Panc1 (cell line): Measurements from ENCODE around the gene SMARCA1. TPM values are rescaled to one million over a fixed set of nuclear protein-coding genes. Genes with fewer than 3 reads are reported as not detected.
"Not testable (repeated sequence)": the region's sequence is repeated elsewhere in the genome, so short reads cannot be mapped to it uniquely, and the experiment has no call there.

Experiments
- ATAC-seq: fragments of 200-7000 bp; cut with Tn5 transposase; 2 replicates; pipeline ENCODE4 v1.9.1; 2020; ENCODE audit warnings: mild to moderate bottlenecking, moderate library complexity
- BruUV-seq: library from RNA; stranded (reverse); fragments of 400-500 nt; replicated peaks from 2 replicates; lab custom pipeline; 2021; lab: Mats Ljungman, UMichigan
- CTCF ChIA-PET: fragments of 300-600 bp; sonication (Branson Sonifier 250); formaldehyde crosslinking; loops from one replicate; lab custom pipeline; 2022; ENCODE audit warnings: antibody characterized with exemption; lab: Charles Lee
- POLR2A ChIA-PET: fragments of 300-600 bp; sonication (Branson Sonifier 250); formaldehyde crosslinking; loops from one replicate; lab custom pipeline; 2022; ENCODE audit warnings: antibody characterized with exemption; lab: Charles Lee
- DNase-seq: peaks from one replicate; pipeline ENCODE4 v3.0.0-alpha.2; 2010; ENCODE audit warnings: low read depth, low spot score
- H3K27ac ChIP-seq: 2 replicates; pipeline ENCODE4 v1.5.1; 2011; ENCODE audit warnings: mild to moderate bottlenecking, low read length, inconsistent platforms
- H3K27me3 ChIP-seq: fragments of 200-500 bp; sonication (Bioruptor generic); 2 replicates; pipeline ENCODE4 v1.6.0; 2014; ENCODE audit warnings: low read length, inconsistent platforms; ENCODE audit not compliant: control insufficient read depth, insufficient read depth
- H3K36me3 ChIP-seq: fragments of 200-500 bp; sonication (Bioruptor generic); 2 replicates; pipeline ENCODE4 v1.5.1; 2014; ENCODE audit warnings: inconsistent platforms, mild to moderate bottlenecking, low read length, moderate library complexity; ENCODE audit not compliant: control insufficient read depth, insufficient read depth
- H3K4me1 ChIP-seq: 2 replicates; pipeline ENCODE4 v1.5.1; 2011; ENCODE audit warnings: inconsistent platforms, mild to moderate bottlenecking, low read length, moderate library complexity; ENCODE audit not compliant: control insufficient read depth, insufficient read depth
- H3K4me3 ChIP-seq, 2 experiments: 2 replicates each; pipeline ENCODE4 v1.5.1; 2011 to 2012; ENCODE audit warnings: low read depth in 2 of 2, low read length in 2 of 2, mild to moderate bottlenecking in 2 of 2, inconsistent platforms in 1 of 2, moderate library complexity in 1 of 2
- H3K9me3 ChIP-seq: fragments of 200-500 bp; sonication (Bioruptor generic); 2 replicates; pipeline ENCODE4 v1.5.1; 2014; ENCODE audit warnings: low read depth, mild to moderate bottlenecking, inconsistent platforms, low read length, moderate library complexity; ENCODE audit not compliant: control insufficient read depth, insufficient read depth
- POLR2AphosphoS5 ChIP-seq: IDR thresholded peaks from 2 replicates; pipeline ENCODE4 v1.6.1; 2012; ENCODE audit warnings: mild to moderate bottlenecking, low read depth, low read length, moderate library complexity
- SIN3A ChIP-seq: IDR thresholded peaks from 2 replicates; pipeline ENCODE4 v1.6.1; 2012; ENCODE audit warnings: low read depth, mild to moderate bottlenecking, low read length, moderate library complexity, borderline replicate concordance; ENCODE audit not compliant: insufficient read depth
- TCF7L2 ChIP-seq: IDR thresholded peaks from 2 replicates; pipeline ENCODE4 v1.6.1; 2011; ENCODE audit warnings: mild to moderate bottlenecking, low read depth, low read length, inconsistent platforms
- in situ Hi-C: cut with HindIII; loops from 2 replicates; pipeline ENCODE4 v1.10.0; 2016; ENCODE audit warnings: low sequenced_read_pairs, low pct_unique_long_range_greater_than_20kb
- intact Hi-C: fragments of 100-400 bp; cut with micrococcal nuclease; formaldehyde crosslinking; loops from one replicate; pipeline ENCODE4 v1.10.0; 2022; ENCODE audit not compliant: unreplicated experiment
- total RNA-seq: library from RNA; stranded (reverse); gene quantifications from one replicate; pipeline ENCODE4 v1.2.1, GENCODE V29; 2021; ENCODE audit not compliant: unreplicated experiment
- TF ChIP-seq, protein P1 (sequence below), 2 experiments: IDR thresholded peaks; 2 replicates each; pipeline ENCODE4 v1.6.1; 2011 to 2012; ENCODE audit warnings: low read depth in 2 of 2, control low read depth in 1 of 2, low read length in 1 of 2, mild to moderate bottlenecking in 1 of 2, moderate library complexity in 1 of 2; ENCODE audit not compliant: insufficient read depth in 1 of 2
- TF ChIP-seq, protein P2 (sequence below): fragments of 450-650 bp; IDR thresholded peaks from 2 replicates; pipeline ENCODE4 v1.5.1; 2017; ENCODE audit warnings: mild to moderate bottlenecking

Gene SMARCA1
- total RNA-seq, 1 experiment from 2014 or later: 130 TPM

DNA sequence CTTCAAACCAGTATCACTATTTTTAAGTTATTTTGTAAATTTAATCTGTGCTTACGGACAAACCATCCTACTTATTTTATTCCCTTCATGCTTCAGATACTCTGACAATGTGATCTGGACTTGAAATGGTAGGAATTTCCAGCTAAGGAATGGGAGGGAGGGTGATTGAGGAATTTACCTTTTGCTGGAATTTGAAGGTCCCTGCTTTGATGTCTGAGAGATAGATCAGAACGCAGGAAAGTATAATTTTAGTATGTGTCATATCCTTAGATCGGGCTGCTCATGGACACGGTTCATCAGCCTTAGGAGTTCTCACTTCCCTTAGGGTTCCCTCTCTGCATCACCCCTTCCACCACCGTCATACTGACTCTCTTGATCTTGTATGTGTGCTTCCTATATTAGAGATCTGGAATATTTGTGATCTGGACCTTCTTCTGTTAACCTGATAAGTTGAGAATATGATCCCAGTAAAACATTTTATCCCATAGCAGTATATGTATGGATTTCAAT lies 33.6 kb upstream of the SMARCA1 start:
- ChIA-PET CTCF (no interaction called here), POLR2A (no interaction called here)
- no TSS peak for BruUV-seq
- Histone ChIP-seq H3K27ac (no peak overlapping the region), H3K27me3 (no peaks in the 10 kb centered on the region), H3K36me3 (peaks cover 21% of the 10 kb centered on the region), H3K9me3 (no peaks in the 10 kb centered on the region), H3K4me1 (no peaks in the 10 kb centered on the region), H3K4me3 (no peak overlapping the region)
- in situ Hi-C loops: no loop called here
- intact Hi-C loops: no loop called here
- DNase-seq (no peak), ATAC-seq (no peak)
- TF ChIP-seq SIN3A (no peak), POLR2AphosphoS5 (no peak), TCF7L2 (no peak)
- TF ChIP-seq, protein P1, sequence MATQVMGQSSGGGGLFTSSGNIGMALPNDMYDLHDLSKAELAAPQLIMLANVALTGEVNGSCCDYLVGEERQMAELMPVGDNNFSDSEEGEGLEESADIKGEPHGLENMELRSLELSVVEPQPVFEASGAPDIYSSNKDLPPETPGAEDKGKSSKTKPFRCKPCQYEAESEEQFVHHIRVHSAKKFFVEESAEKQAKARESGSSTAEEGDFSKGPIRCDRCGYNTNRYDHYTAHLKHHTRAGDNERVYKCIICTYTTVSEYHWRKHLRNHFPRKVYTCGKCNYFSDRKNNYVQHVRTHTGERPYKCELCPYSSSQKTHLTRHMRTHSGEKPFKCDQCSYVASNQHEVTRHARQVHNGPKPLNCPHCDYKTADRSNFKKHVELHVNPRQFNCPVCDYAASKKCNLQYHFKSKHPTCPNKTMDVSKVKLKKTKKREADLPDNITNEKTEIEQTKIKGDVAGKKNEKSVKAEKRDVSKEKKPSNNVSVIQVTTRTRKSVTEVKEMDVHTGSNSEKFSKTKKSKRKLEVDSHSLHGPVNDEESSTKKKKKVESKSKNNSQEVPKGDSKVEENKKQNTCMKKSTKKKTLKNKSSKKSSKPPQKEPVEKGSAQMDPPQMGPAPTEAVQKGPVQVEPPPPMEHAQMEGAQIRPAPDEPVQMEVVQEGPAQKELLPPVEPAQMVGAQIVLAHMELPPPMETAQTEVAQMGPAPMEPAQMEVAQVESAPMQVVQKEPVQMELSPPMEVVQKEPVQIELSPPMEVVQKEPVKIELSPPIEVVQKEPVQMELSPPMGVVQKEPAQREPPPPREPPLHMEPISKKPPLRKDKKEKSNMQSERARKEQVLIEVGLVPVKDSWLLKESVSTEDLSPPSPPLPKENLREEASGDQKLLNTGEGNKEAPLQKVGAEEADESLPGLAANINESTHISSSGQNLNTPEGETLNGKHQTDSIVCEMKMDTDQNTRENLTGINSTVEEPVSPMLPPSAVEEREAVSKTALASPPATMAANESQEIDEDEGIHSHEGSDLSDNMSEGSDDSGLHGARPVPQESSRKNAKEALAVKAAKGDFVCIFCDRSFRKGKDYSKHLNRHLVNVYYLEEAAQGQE (IDR thresholded peaks at IDR 0.05; ENCODE audit: insufficient read depth in 1 of 2, low read depth in 2 of 2, low read length in 1 of 2): no peak
- TF ChIP-seq, protein P2, sequence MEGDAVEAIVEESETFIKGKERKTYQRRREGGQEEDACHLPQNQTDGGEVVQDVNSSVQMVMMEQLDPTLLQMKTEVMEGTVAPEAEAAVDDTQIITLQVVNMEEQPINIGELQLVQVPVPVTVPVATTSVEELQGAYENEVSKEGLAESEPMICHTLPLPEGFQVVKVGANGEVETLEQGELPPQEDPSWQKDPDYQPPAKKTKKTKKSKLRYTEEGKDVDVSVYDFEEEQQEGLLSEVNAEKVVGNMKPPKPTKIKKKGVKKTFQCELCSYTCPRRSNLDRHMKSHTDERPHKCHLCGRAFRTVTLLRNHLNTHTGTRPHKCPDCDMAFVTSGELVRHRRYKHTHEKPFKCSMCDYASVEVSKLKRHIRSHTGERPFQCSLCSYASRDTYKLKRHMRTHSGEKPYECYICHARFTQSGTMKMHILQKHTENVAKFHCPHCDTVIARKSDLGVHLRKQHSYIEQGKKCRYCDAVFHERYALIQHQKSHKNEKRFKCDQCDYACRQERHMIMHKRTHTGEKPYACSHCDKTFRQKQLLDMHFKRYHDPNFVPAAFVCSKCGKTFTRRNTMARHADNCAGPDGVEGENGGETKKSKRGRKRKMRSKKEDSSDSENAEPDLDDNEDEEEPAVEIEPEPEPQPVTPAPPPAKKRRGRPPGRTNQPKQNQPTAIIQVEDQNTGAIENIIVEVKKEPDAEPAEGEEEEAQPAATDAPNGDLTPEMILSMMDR: no peak

DNA sequence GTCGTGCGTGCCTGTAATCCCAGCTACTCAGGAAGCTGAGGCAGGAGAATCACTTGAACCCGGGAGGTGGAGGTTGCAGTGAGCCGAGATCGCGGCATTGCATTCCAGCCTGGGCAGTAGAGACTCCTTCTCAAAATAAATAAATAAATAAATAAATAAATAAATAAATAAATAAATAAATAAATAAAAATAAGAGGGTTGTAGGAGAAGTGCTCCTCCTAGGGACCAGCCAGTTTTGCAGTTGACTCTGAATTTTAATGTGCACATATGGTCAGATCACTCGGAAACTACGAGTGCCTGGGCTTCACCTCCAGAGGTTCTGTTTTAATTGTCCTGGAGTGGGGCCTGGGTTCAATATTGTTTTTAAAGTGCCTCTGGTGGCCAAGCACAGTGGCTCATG lies 31.5 kb upstream of the SMARCA1 start:
- DNase-seq, H3K27me3 ChIP-seq, H3K4me3 ChIP-seq, H3K9me3 ChIP-seq, in situ Hi-C loops, intact Hi-C loops, H3K4me1 ChIP-seq, H3K27ac ChIP-seq, ATAC-seq, BruUV-seq, CTCF ChIA-PET: not testable (repeated sequence)
- peaks cover 19% of the 10 kb centered on the region for H3K36me3 ChIP-seq
- POLR2A ChIA-PET: interaction anchor here (0.6 kb wide), 1 partner anchor 196 kb away, joined by 4 read pairs; no protein-coding TSS in a partner anchor

DNA sequence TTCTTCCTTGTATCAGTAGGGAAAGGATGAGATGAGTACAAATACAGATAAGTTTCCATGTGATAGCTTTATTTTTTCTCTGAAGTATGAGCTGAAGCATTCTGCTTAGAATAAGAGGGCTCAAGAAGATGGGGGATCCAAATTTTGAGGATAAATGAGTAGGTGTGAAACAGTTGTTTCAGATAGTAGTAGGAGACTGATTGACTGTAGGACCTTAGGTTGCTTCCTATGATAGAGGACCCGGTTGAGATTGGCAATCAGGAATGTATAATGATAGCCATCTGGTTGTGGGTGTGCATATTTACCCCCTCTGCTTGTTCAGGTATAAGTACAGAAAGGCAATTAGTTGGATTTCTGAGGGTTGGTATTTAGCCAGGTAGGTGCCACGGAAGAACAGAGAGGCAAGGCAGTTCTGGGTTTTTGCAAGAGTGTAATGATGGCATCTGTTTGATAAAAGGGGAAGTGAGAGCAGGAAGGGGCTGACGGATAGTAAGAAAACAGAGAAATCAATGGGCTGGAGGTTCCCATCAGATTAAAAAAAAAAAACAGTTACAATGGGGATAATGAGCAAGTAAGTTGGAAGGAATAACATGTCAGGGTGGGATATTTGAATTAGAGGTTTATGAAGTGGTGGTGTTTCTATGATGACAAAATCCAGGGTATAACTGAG lies 30.5 kb upstream of the SMARCA1 start:
- BruUV-seq: TSS peak; percentile 39
- intact Hi-C loops: no loop called here
- Histone ChIP-seq H3K27me3 (no peaks in the 10 kb centered on the region), H3K4me3 (no peak overlapping the region), H3K9me3 (no peaks in the 10 kb centered on the region), H3K27ac (no peak overlapping the region), H3K36me3 (peaks cover 24% of the 10 kb centered on the region), H3K4me1 (no peaks in the 10 kb centered on the region)
- TF ChIP-seq SIN3A (no peak), POLR2AphosphoS5 (no peak)
- TF ChIP-seq, protein P2: no peak
- in situ Hi-C loops: no loop called here
- CTCF ChIA-PET: no interaction called here
- DNase-seq: no peak
- POLR2A ChIA-PET: no interaction called here
- no peak for ATAC-seq
